Panc1 (cell line): ENCODE data around the gene RBPMS2. TPM values are rescaled to one million over a fixed set of nuclear protein-coding genes. Genes with fewer than 3 reads are reported as not detected.

Source experiments
- ATAC-seq: fragments of 200-7000 bp; cut with Tn5 transposase; 2 replicates; pipeline ENCODE4 v1.9.1; 2020; ENCODE audit warnings: mild to moderate bottlenecking, moderate library complexity
- BruUV-seq: library from RNA; stranded (reverse); fragments of 400-500 nt; replicated peaks from 2 replicates; lab custom pipeline; 2021; lab: Mats Ljungman, UMichigan
- CTCF ChIA-PET: fragments of 300-600 bp; sonication (Branson Sonifier 250); formaldehyde crosslinking; loops from one replicate; lab custom pipeline; 2022; ENCODE audit warnings: antibody characterized with exemption; lab: Charles Lee
- POLR2A ChIA-PET: fragments of 300-600 bp; sonication (Branson Sonifier 250); formaldehyde crosslinking; loops from one replicate; lab custom pipeline; 2022; ENCODE audit warnings: antibody characterized with exemption; lab: Charles Lee
- DNase-seq: peaks from one replicate; pipeline ENCODE4 v3.0.0-alpha.2; 2010; ENCODE audit warnings: low read depth, low spot score
- H3K27ac ChIP-seq: 2 replicates; pipeline ENCODE4 v1.5.1; 2011; ENCODE audit warnings: mild to moderate bottlenecking, low read length, inconsistent platforms
- H3K27me3 ChIP-seq: fragments of 200-500 bp; sonication (Bioruptor generic); 2 replicates; pipeline ENCODE4 v1.6.0; 2014; ENCODE audit warnings: low read length, inconsistent platforms; ENCODE audit not compliant: control insufficient read depth, insufficient read depth
- H3K36me3 ChIP-seq: fragments of 200-500 bp; sonication (Bioruptor generic); 2 replicates; pipeline ENCODE4 v1.5.1; 2014; ENCODE audit warnings: inconsistent platforms, mild to moderate bottlenecking, low read length, moderate library complexity; ENCODE audit not compliant: control insufficient read depth, insufficient read depth
- H3K4me1 ChIP-seq: 2 replicates; pipeline ENCODE4 v1.5.1; 2011; ENCODE audit warnings: inconsistent platforms, mild to moderate bottlenecking, low read length, moderate library complexity; ENCODE audit not compliant: control insufficient read depth, insufficient read depth
- H3K4me3 ChIP-seq, 2 experiments: 2 replicates each; pipeline ENCODE4 v1.5.1; 2011 to 2012; ENCODE audit warnings: low read depth in 2 of 2, low read length in 2 of 2, mild to moderate bottlenecking in 2 of 2, inconsistent platforms in 1 of 2, moderate library complexity in 1 of 2
- H3K9me3 ChIP-seq: fragments of 200-500 bp; sonication (Bioruptor generic); 2 replicates; pipeline ENCODE4 v1.5.1; 2014; ENCODE audit warnings: low read depth, mild to moderate bottlenecking, inconsistent platforms, low read length, moderate library complexity; ENCODE audit not compliant: control insufficient read depth, insufficient read depth
- CTCF ChIP-seq: fragments of 450-650 bp; IDR thresholded peaks from 2 replicates; pipeline ENCODE4 v1.5.1; 2017; ENCODE audit warnings: mild to moderate bottlenecking
- POLR2AphosphoS5 ChIP-seq: IDR thresholded peaks from 2 replicates; pipeline ENCODE4 v1.6.1; 2012; ENCODE audit warnings: mild to moderate bottlenecking, low read depth, low read length, moderate library complexity
- REST ChIP-seq, 2 experiments: IDR thresholded peaks; 2 replicates each; pipeline ENCODE4 v1.6.1; 2011 to 2012; ENCODE audit warnings: low read depth in 2 of 2, control low read depth in 1 of 2, low read length in 1 of 2, mild to moderate bottlenecking in 1 of 2, moderate library complexity in 1 of 2; ENCODE audit not compliant: insufficient read depth in 1 of 2
- SIN3A ChIP-seq: IDR thresholded peaks from 2 replicates; pipeline ENCODE4 v1.6.1; 2012; ENCODE audit warnings: low read depth, mild to moderate bottlenecking, low read length, moderate library complexity, borderline replicate concordance; ENCODE audit not compliant: insufficient read depth
- TCF7L2 ChIP-seq: IDR thresholded peaks from 2 replicates; pipeline ENCODE4 v1.6.1; 2011; ENCODE audit warnings: mild to moderate bottlenecking, low read depth, low read length, inconsistent platforms
- in situ Hi-C: cut with HindIII; loops from 2 replicates; pipeline ENCODE4 v1.10.0; 2016; ENCODE audit warnings: low sequenced_read_pairs, low pct_unique_long_range_greater_than_20kb
- intact Hi-C: fragments of 100-400 bp; cut with micrococcal nuclease; formaldehyde crosslinking; loops from one replicate; pipeline ENCODE4 v1.10.0; 2022; ENCODE audit not compliant: unreplicated experiment
- total RNA-seq: library from RNA; stranded (reverse); gene quantifications from one replicate; pipeline ENCODE4 v1.2.1, GENCODE V29; 2021; ENCODE audit not compliant: unreplicated experiment

Gene RBPMS2
- total RNA-seq, 1 experiment from 2014 or later: 33.7 TPM

GRCh38 chr15:64740311-64741170 lies 34.8 kb downstream of the RBPMS2 start:
- Histone ChIP-seq H3K4me1 (no peaks in the 10 kb centered on the region), H3K27me3 (no peaks in the 10 kb centered on the region), H3K4me3 (no peak overlapping the region), H3K27ac (no peak overlapping the region), H3K36me3 (no peaks in the 10 kb centered on the region), H3K9me3 (no peaks in the 10 kb centered on the region)
- TF ChIP-seq TCF7L2 (no peak), REST (IDR thresholded peaks at IDR 0.05; ENCODE audit: insufficient read depth in 1 of 2, low read depth in 2 of 2, low read length in 1 of 2) (no peak), CTCF (no peak), SIN3A (no peak), POLR2AphosphoS5 (no peak)
- CTCF ChIA-PET: interaction anchor here (0.6 to 0.7 kb wide), 2 partner anchors 32 to 66 kb away, joined by 3 to 12 read pairs; no protein-coding TSS in a partner anchor
- ATAC-seq (peak; percentile 50; the same call in 1 of the 2 replicates), DNase-seq (no peak)
- in situ Hi-C loops: no loop called here
- POLR2A ChIA-PET: interaction anchor here (0.6 kb wide), 1 partner anchor 14 kb away, joined by 24 read pairs; no protein-coding TSS in a partner anchor
- BruUV-seq: no TSS peak
- intact Hi-C loops: no loop called here

- no peak overlapping the region for H3K4me3 ChIP-seq
- DNase-seq (no peak), ATAC-seq (no peak)
- no peaks in the 10 kb centered on the region for H3K27me3 ChIP-seq
- no peaks in the 10 kb centered on the region for H3K4me1 ChIP-seq
- H3K27ac ChIP-seq: no peak overlapping the region
- in situ Hi-C loops (no loop called here), intact Hi-C loops (no loop called here)
- ChIA-PET POLR2A (no interaction called here), CTCF (interaction anchor here (0.6 kb wide), 1 partner anchor 31 kb away, joined by 12 read pairs; no protein-coding TSS in a partner anchor)
- no peaks in the 10 kb centered on the region for H3K9me3 ChIP-seq
- no TSS peak for BruUV-seq
- H3K36me3 ChIP-seq: no peaks in the 10 kb centered on the region
- no peak for TF ChIP-seq SIN3A
- TF ChIP-seq TCF7L2: no peak
- no peak for TF ChIP-seq CTCF
- TF ChIP-seq POLR2AphosphoS5: no peak
Measured at GRCh38 chr15:64739577-64740143, 35.7 kb downstream of the RBPMS2 start.
